ENCODE data around the gene FPR3.

Gene FPR3

DNA sequence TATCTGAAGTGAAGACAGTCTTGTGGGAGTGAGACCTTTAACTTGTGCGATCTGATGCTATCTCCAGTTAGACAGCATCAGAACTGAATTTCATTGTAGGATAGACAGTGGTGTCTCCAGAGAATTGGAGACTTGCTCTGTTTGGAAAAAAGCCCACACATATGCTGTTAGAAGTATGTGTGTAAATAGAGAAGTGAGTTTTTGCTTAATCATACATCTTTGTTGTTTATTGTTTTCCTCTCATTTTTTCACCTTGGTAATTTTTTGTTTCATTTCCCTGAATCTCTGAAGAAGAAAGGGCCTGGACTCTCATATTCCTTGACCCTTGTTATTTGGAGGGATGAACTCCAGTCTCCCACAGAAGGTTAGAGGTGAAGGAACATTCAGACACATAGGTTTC lies 21.8 kb downstream of the FPR3 start (continued):
- TF ChIP-seq ZNF76 (tag by site-specific recombination; IDR thresholded peaks at IDR 0.05; ENCODE audit: borderline replicate concordance, low read depth): no peak

DNA sequence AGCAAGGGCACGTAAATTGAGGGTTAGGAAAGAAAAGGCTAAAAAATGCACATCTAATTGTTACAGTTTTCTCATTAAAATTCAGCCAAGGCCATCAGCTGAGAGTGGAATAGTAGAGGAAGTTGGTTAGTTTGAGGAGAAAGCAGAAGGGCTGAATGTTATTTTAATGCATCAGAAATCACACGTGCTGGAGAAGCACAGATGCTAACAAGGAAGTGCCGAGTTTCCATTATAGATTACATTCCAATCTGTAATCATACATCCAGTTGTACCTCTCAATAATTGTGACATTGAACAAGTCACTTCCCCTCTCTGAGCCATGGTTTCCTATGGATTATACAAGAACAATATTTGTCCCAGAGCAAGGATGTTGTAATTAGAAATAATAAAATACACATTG lies 25.1 kb downstream of the FPR3 start:
- Histone ChIP-seq H3K36me3 (ENCODE audit: control insufficient read depth in 2 of 2, insufficient read depth in 1 of 2, low read length in 2 of 2) (no peaks in the 10 kb centered on the region), H3K4me3 (ENCODE audit: low read depth, low read length) (no peak overlapping the region), H3K27ac (ENCODE audit: extremely low read depth, low read depth, low read length) (no peak overlapping the region), H3K9me3 (ENCODE audit: control insufficient read depth, insufficient read depth, low read depth, low read length) (no peaks in the 10 kb centered on the region; the same call in 1 of the 2 replicates), H3K4me1 (ENCODE audit: control insufficient read depth, insufficient read depth, low read length) (no peaks in the 10 kb centered on the region)
- ChIA-PET POLR2A (no interaction called here), CTCF (no interaction called here)
- TF ChIP-seq ZNF660 (tag by site-specific recombination; IDR thresholded peaks at IDR 0.05) (no peak), ZNF843 (tag by site-specific recombination; IDR thresholded peaks at IDR 0.05) (no peak), ZNF747 (tag by site-specific recombination; IDR thresholded peaks at IDR 0.05) (no peak), KLF7 (tag by site-specific recombination; IDR thresholded peaks at IDR 0.05; ENCODE audit: borderline replicate concordance) (no peak), ZNF664 (tag by site-specific recombination; IDR thresholded peaks at IDR 0.05) (no peak), OVOL3 (tag by site-specific recombination; IDR thresholded peaks at IDR 0.05) (no peak), ZNF223 (tag by site-specific recombination; IDR thresholded peaks at IDR 0.05) (no peak), ZBTB48 (tag by site-specific recombination; IDR thresholded peaks at IDR 0.05) (no peak), ZFP3 (tag by site-specific recombination; IDR thresholded peaks at IDR 0.05; ENCODE audit: low read depth) (no peak), ZNF211 (tag by site-specific recombination; IDR thresholded peaks at IDR 0.05; ENCODE audit: low read depth) (no peak), HOXD13 (CRISPR knock-in tag; IDR thresholded peaks at IDR 0.05; ENCODE audit: borderline replicate concordance) (no peak)
- TF ChIP-seq, protein P1, sequence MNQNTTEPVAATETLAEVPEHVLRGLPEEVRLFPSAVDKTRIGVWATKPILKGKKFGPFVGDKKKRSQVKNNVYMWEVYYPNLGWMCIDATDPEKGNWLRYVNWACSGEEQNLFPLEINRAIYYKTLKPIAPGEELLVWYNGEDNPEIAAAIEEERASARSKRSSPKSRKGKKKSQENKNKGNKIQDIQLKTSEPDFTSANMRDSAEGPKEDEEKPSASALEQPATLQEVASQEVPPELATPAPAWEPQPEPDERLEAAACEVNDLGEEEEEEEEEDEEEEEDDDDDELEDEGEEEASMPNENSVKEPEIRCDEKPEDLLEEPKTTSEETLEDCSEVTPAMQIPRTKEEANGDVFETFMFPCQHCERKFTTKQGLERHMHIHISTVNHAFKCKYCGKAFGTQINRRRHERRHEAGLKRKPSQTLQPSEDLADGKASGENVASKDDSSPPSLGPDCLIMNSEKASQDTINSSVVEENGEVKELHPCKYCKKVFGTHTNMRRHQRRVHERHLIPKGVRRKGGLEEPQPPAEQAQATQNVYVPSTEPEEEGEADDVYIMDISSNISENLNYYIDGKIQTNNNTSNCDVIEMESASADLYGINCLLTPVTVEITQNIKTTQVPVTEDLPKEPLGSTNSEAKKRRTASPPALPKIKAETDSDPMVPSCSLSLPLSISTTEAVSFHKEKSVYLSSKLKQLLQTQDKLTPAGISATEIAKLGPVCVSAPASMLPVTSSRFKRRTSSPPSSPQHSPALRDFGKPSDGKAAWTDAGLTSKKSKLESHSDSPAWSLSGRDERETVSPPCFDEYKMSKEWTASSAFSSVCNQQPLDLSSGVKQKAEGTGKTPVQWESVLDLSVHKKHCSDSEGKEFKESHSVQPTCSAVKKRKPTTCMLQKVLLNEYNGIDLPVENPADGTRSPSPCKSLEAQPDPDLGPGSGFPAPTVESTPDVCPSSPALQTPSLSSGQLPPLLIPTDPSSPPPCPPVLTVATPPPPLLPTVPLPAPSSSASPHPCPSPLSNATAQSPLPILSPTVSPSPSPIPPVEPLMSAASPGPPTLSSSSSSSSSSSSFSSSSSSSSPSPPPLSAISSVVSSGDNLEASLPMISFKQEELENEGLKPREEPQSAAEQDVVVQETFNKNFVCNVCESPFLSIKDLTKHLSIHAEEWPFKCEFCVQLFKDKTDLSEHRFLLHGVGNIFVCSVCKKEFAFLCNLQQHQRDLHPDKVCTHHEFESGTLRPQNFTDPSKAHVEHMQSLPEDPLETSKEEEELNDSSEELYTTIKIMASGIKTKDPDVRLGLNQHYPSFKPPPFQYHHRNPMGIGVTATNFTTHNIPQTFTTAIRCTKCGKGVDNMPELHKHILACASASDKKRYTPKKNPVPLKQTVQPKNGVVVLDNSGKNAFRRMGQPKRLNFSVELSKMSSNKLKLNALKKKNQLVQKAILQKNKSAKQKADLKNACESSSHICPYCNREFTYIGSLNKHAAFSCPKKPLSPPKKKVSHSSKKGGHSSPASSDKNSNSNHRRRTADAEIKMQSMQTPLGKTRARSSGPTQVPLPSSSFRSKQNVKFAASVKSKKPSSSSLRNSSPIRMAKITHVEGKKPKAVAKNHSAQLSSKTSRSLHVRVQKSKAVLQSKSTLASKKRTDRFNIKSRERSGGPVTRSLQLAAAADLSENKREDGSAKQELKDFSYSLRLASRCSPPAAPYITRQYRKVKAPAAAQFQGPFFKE (tag by site-specific recombination; IDR thresholded peaks at IDR 0.05; ENCODE audit: borderline replicate concordance): no peak
- TF ChIP-seq, protein P2, sequence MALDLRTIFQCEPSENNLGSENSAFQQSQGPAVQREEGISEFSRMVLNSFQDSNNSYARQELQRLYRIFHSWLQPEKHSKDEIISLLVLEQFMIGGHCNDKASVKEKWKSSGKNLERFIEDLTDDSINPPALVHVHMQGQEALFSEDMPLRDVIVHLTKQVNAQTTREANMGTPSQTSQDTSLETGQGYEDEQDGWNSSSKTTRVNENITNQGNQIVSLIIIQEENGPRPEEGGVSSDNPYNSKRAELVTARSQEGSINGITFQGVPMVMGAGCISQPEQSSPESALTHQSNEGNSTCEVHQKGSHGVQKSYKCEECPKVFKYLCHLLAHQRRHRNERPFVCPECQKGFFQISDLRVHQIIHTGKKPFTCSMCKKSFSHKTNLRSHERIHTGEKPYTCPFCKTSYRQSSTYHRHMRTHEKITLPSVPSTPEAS (tag by site-specific recombination; IDR thresholded peaks at IDR 0.05): no peak
- TF ChIP-seq, protein P3, sequence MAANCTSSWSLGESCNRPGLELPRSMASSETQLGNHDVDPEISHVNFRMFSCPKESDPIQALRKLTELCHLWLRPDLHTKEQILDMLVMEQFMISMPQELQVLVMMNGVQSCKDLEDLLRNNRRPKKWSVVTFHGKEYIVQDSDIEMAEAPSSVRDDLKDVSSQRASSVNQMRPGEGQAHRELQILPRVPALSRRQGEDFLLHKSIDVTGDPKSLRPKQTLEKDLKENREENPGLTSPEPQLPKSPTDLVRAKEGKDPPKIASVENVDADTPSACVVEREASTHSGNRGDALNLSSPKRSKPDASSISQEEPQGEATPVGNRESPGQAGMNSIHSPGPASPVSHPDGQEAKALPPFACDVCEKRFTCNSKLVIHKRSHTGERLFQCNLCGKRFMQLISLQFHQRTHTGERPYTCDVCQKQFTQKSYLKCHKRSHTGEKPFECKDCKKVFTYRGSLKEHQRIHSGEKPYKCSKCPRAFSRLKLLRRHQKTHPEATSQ (tag by site-specific recombination; IDR thresholded peaks at IDR 0.05): no peak
- TF ChIP-seq, protein P4, sequence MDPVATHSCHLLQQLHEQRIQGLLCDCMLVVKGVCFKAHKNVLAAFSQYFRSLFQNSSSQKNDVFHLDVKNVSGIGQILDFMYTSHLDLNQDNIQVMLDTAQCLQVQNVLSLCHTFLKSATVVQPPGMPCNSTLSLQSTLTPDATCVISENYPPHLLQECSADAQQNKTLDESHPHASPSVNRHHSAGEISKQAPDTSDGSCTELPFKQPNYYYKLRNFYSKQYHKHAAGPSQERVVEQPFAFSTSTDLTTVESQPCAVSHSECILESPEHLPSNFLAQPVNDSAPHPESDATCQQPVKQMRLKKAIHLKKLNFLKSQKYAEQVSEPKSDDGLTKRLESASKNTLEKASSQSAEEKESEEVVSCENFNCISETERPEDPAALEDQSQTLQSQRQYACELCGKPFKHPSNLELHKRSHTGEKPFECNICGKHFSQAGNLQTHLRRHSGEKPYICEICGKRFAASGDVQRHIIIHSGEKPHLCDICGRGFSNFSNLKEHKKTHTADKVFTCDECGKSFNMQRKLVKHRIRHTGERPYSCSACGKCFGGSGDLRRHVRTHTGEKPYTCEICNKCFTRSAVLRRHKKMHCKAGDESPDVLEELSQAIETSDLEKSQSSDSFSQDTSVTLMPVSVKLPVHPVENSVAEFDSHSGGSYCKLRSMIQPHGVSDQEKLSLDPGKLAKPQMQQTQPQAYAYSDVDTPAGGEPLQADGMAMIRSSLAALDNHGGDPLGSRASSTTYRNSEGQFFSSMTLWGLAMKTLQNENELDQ (tag by site-specific recombination; IDR thresholded peaks at IDR 0.05; ENCODE audit: low read depth): no peak
- TF ChIP-seq, protein P5, sequence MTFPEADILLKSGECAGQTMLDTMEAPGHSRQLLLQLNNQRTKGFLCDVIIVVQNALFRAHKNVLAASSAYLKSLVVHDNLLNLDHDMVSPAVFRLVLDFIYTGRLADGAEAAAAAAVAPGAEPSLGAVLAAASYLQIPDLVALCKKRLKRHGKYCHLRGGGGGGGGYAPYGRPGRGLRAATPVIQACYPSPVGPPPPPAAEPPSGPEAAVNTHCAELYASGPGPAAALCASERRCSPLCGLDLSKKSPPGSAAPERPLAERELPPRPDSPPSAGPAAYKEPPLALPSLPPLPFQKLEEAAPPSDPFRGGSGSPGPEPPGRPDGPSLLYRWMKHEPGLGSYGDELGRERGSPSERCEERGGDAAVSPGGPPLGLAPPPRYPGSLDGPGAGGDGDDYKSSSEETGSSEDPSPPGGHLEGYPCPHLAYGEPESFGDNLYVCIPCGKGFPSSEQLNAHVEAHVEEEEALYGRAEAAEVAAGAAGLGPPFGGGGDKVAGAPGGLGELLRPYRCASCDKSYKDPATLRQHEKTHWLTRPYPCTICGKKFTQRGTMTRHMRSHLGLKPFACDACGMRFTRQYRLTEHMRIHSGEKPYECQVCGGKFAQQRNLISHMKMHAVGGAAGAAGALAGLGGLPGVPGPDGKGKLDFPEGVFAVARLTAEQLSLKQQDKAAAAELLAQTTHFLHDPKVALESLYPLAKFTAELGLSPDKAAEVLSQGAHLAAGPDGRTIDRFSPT (tag by site-specific recombination; IDR thresholded peaks at IDR 0.05): no peak
